Aorta (tissue), 5 donors: ENCODE data around the gene MDP1. TPM values are rescaled to one million over a fixed set of nuclear protein-coding genes. Genes with fewer than 3 reads are reported as not detected.
A peak's percentile ranks its signal among the peaks of the same experiment; 100 is the strongest.
"Not testable (repeated sequence)": the region's sequence is repeated elsewhere in the genome, so short reads cannot be mapped to it uniquely, and the experiment has no call there.

Experiments
- ATAC-seq: fragments of 200-7000 bp; cut with Tn5 transposase; one replicate; pipeline ENCODE4 v1.9.1; 2022; ENCODE audit warnings: moderate library complexity; ENCODE audit not compliant: low FRiP score
- DNase-seq, 2 donors: peaks; one replicate each; pipeline ENCODE4 v3.0.0-alpha.2; 2020
- H3K27ac ChIP-seq, 2 donors: one replicate each; pipeline ENCODE4 v1.5.1; 2013; ENCODE audit warnings: low read length in 2 of 2, mild to moderate bottlenecking in 2 of 2, moderate library complexity in 2 of 2, control low read depth in 1 of 2, inconsistent platforms in 1 of 2, low read depth in 1 of 2
- H3K27me3 ChIP-seq, 2 donors: one replicate each; pipeline ENCODE4 v1.6.1; 2013; ENCODE audit warnings: control low read depth in 1 of 2, low read length in 1 of 2, mild to moderate bottlenecking in 1 of 2, moderate library complexity in 1 of 2; ENCODE audit not compliant: insufficient read depth in 2 of 2, control insufficient read depth in 1 of 2
- H3K36me3 ChIP-seq, 2 donors: one replicate each; pipeline ENCODE4 v1.6.1; 2013; ENCODE audit warnings: control low read depth in 1 of 2, low read length in 1 of 2, mild to moderate bottlenecking in 1 of 2; ENCODE audit not compliant: insufficient read depth in 2 of 2, control insufficient read depth in 1 of 2
- H3K4me1 ChIP-seq, 2 donors: one replicate each; pipeline ENCODE4 v1.6.1; 2013; ENCODE audit warnings: low read length in 2 of 2, control low read depth in 1 of 2, mild to moderate bottlenecking in 1 of 2, moderate library complexity in 1 of 2; ENCODE audit not compliant: insufficient read depth in 2 of 2, control insufficient read depth in 1 of 2
- H3K4me3 ChIP-seq, 2 donors: one replicate each; pipeline ENCODE4 v1.5.1; 2013; ENCODE audit warnings: low read length in 2 of 2, control low read depth in 1 of 2, mild to moderate bottlenecking in 1 of 2
- H3K9me3 ChIP-seq: one replicate; pipeline ENCODE4 v1.6.1; 2013; ENCODE audit warnings: mild to moderate bottlenecking, low read length; ENCODE audit not compliant: control insufficient read depth
- WGBS, 2 donors: extraction: QIAGEN DNeasy Blood & Tissue Kit; methylation state at CpG; one replicate each; pipeline ENCODE4 v1.1.7; 2013; 5-methylcytosine and 5-hydroxymethylcytosine counted together
- intact Hi-C, 2 donors: fragments of 100-400 bp; cut with DNase I; formaldehyde crosslinking; loops; one replicate each; pipeline versions ENCODE4 v1.14.2 to v1.15.0; 2022
- polyA plus RNA-seq, 2 donors: library from polyadenylated mRNA; stranded (reverse); fragments of 200-250 nt; gene quantifications; one replicate each; pipeline ENCODE4 v1.2.3, GENCODE V29; 2013
- total RNA-seq, 2 donors: library from RNA; stranded (reverse); fragmentation: NEBNext Ultra II Directional; extraction: Animal tissue kit (Norgen Biotek cat#: 25700); gene quantifications; one replicate each; pipeline ENCODE4 v1.2.1, GENCODE V29; 2021
- donor health status: healthy with polysubstance abuse.
- donor health status: Bipolar disorder and iron deficiency.
- donor health status: DM: no; HTN: no; CAD: no.
- donor health status: DM: no; HTN: no; CAD: no.
- donor health status: DM: yes; HTN: yes; CAD: no.

MDP1 gene
- total and polyA plus RNA-seq, 4 donors = 15.2 to 49.6 (median 29.1) TPM

- 79 to 87% methylated on average over 8 of the region's 8 CpGs for WGBS, 2 donors
- H3K9me3 ChIP-seq, H3K4me1 ChIP-seq, ATAC-seq, intact Hi-C loops, DNase-seq, H3K27ac ChIP-seq, H3K27me3 ChIP-seq, H3K36me3 ChIP-seq, H3K4me3 ChIP-seq: not testable (repeated sequence)
These were observed 13.3 kb downstream of the MDP1 start for GRCh38 chr14:24202538-24202937.

DNA sequence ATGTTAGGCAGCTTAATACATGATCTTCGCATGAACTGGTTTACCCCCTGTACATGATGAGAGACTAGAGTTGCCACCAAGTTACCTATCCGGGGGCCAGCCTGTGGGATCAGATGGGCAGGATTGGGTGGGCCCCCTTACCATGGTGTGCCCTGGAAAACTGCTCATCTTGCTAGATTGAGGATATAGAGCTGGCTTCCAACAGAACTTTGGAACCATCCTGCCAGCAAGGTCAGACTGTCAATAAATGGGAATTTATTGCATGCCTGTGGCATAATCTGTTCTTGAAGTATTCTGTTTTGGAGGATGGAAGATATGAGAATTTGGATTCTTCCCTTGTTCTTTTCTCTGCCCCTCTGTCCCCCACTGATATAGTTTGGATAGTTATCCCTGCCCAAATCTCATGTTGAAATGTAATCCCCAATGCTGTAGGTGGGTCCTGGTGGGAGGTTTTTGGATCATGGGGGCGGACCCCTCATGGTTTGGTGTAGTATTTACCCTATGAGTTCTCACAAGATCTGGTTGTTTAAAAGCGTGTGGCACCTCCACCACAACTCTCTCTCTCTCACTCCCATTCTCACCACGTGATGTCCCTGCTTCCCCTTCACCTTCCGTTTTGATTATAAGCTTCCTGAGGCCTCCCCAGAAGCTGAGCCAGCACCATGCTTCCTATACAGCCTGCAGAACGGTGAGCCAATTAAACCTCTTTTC lies 16.9 kb downstream of the MDP1 start:
- WGBS, 2 donors = 86% methylated on average over 7 of the region's 7 CpGs
- intact Hi-C loops = loop anchor here in 1 of 2 donors (5.0 kb wide), 1 partner anchor 33 kb away; the partner anchor contains the start of genes GMPR2 and NEDD8
- Histone ChIP-seq H3K4me3 (no peak overlapping the region), H3K27me3 (no peaks in the 10 kb centered on the region), H3K36me3 (peaks cover 0 to 4% of the 10 kb centered on the region in 2 donors), H3K9me3 (no peaks in the 10 kb centered on the region), H3K27ac (no peak overlapping the region), H3K4me1 (peaks cover 0 to 4% of the 10 kb centered on the region in 2 donors)
- ATAC-seq (no peak), DNase-seq (no peak)

DNA sequence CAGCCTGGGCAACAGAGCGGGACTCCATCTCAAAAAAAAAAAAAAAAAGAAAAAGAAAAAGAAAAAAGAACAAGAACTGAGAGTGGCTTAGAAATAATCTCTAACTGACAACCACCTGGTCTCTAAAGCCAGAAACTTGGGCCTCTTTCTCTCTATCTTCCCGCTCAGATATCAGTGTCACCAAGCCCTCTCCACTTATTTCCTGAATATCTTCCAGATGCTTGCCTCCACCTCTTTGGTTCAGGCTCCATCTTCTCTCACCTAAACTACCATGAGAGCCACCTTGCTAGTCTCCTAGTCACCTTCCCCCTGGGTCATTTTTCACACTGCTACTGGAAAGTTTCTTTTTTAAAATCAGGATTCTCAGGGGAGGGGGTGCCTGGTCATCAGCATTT lies 18.8 kb downstream of the MDP1 start:
- Histone ChIP-seq H3K27ac (no peak overlapping the region), H3K4me1 (peaks cover 0 to 4% of the 10 kb centered on the region in 2 donors), H3K36me3 (peaks cover 2 to 4% of the 10 kb centered on the region in 2 donors), H3K9me3 (no peaks in the 10 kb centered on the region), H3K27me3 (no peaks in the 10 kb centered on the region), H3K4me3 (no peak overlapping the region)
- WGBS, 2 donors = 93 to 96% methylated on average over 2 of the region's 2 CpGs
- intact Hi-C loops = loop anchor here in 1 of 2 donors (5.0 kb wide), 1 partner anchor 35 kb away; the partner anchor contains the start of genes GMPR2 and NEDD8
- DNase-seq = no peak
- no peak for ATAC-seq

- intact Hi-C loops = loop anchor here in 1 of 2 donors (5.0 kb wide), 1 partner anchor 36 kb away; the partner anchor contains the start of genes GMPR2 and NEDD8
- H3K4me3 ChIP-seq = peak overlapping the region; percentile 65 to 77
- H3K27me3 ChIP-seq = no peaks in the 10 kb centered on the region
- H3K9me3 ChIP-seq = no peaks in the 10 kb centered on the region
- DNase-seq (no peak), ATAC-seq (peak; percentile 43)
- H3K4me1 ChIP-seq = peaks cover 0 to 4% of the 10 kb centered on the region in 2 donors
- 31 to 33% methylated on average over 33 of the region's 33 CpGs for WGBS, 2 donors
- H3K36me3 ChIP-seq = peaks cover 2 to 3% of the 10 kb centered on the region in 2 donors
- peak overlapping the region in 1 of 2 donors; percentile 55 for H3K27ac ChIP-seq
These were observed 19.5 kb downstream of the MDP1 start for GRCh38 chr14:24196071-24197055.

- peaks cover 0 to 4% of the 10 kb centered on the region in 2 donors for H3K4me1 ChIP-seq
- H3K4me3 ChIP-seq = peak within 1 kb of the TSS; percentile 65 to 77
- WGBS, 2 donors = 0% methylated on average over 87 to 89 of the region's 89 CpGs
- ATAC-seq (peak; percentile 96), DNase-seq (peak; percentile 93 to 97)
- H3K27ac ChIP-seq = peak within 1 kb of the TSS; percentile 55 to 81
- no peaks in the 10 kb centered on the region for H3K9me3 ChIP-seq
- intact Hi-C loops = loop anchor here (1.0 to 5.0 kb wide), 2 partner anchors 37 kb away; partner anchors contain the start of genes GMPR2 (in 2 of the 2) and NEDD8 (in 2 of the 2)
- peaks cover 0 to 2% of the 10 kb centered on the region in 2 donors for H3K36me3 ChIP-seq
- no peaks in the 10 kb centered on the region for H3K27me3 ChIP-seq
These were observed 20.4 kb downstream of the MDP1 start, which contains the start of gene TM9SF1 for GRCh38 chr14:24195186-24196070. TSS of gene TM9SF1 (minus strand) at chr14:24195441. CDS start at chr14:24195019, 422 bp downstream.

GRCh38 chr14:24194873-24195185 lies 21.0 kb downstream of the MDP1 start:
- Histone ChIP-seq H3K9me3 (no peaks in the 10 kb centered on the region), H3K4me1 (peaks cover 0 to 4% of the 10 kb centered on the region in 2 donors), H3K36me3 (peaks cover 0 to 2% of the 10 kb centered on the region in 2 donors), H3K4me3 (peak overlapping the region; percentile 45 to 77), H3K27me3 (no peaks in the 10 kb centered on the region), H3K27ac (peak overlapping the region; percentile 55 to 81)
- intact Hi-C loops = loop anchor here (1.0 to 5.0 kb wide), 2 partner anchors 37 kb away; partner anchors contain the start of genes GMPR2 (in 2 of the 2) and NEDD8 (in 2 of the 2)
- no peak for DNase-seq
- ATAC-seq = no peak
- WGBS, 2 donors = 37% methylated on average over 8 of the region's 8 CpGs

- H3K36me3 ChIP-seq = peaks cover 0 to 2% of the 10 kb centered on the region in 2 donors
- peak overlapping the region; percentile 45 to 77 for H3K4me3 ChIP-seq
- H3K27ac ChIP-seq = peak overlapping the region in 1 of 2 donors; percentile 55
- ATAC-seq = no peak
- no peak for DNase-seq
- WGBS, 2 donors = 67 to 74% methylated on average over 7 of the region's 7 CpGs
- intact Hi-C loops = no loop called here
- no peaks in the 10 kb centered on the region for H3K9me3 ChIP-seq
- H3K4me1 ChIP-seq = peaks cover 0 to 4% of the 10 kb centered on the region in 2 donors
- no peaks in the 10 kb centered on the region for H3K27me3 ChIP-seq
These were observed 21.5 kb downstream of the MDP1 start for GRCh38 chr14:24194186-24194872.
